Prostate gland (tissue), 2 donors: ENCODE measurements around the gene PTPRG. TPM values are rescaled to one million over a fixed set of nuclear protein-coding genes. Genes with fewer than 3 reads are reported as not detected.

ENCODE experiments used
- DNase-seq: peaks from one replicate; pipeline ENCODE4 v3.0.0-alpha.2; 2019; ENCODE audit warnings: low spot score
- H3K27ac ChIP-seq, 2 donors: fragments of 200-600 bp; sonication (generic); 2 replicates each; pipeline ENCODE4 v1.5.1; 2017 to 2019
- H3K27me3 ChIP-seq: fragments of 200-600 bp; sonication (generic); replicated peaks from 2 replicates; pipeline ENCODE4 v1.5.1; 2019; ENCODE audit not compliant: insufficient read depth
- H3K36me3 ChIP-seq, 2 donors: fragments of 200-600 bp; sonication (generic); 1 replicate in 1 of 2; 2 replicates in 1 of 2; pipeline versions ENCODE4 v1.5.1 to v1.8.1; 2017 to 2019
- H3K4me1 ChIP-seq: fragments of 200-600 bp; sonication (generic); replicated peaks from 2 replicates; pipeline ENCODE4 v1.5.1; 2019
- H3K4me3 ChIP-seq, 2 donors: fragments of 200-600 bp; sonication (generic); 2 replicates each; pipeline ENCODE4 v1.5.1; 2017 to 2019
- H3K9me3 ChIP-seq: fragments of 200-600 bp; sonication (generic); 2 replicates; pipeline ENCODE4 v1.5.1; 2017
- CTCF ChIP-seq, 4 experiments: fragments of 200-600 bp in 2 of 4; fragments of 450-650 bp in 2 of 4; sonication (generic) in 2 of 4; IDR thresholded peaks; 1 replicate in 3 of 4; 2 replicates in 1 of 4; pipeline ENCODE4 v1.5.1; 2016 to 2019; ENCODE audit warnings: antibody characterized with exemption in 4 of 4, mild to moderate bottlenecking in 2 of 4, moderate library complexity in 2 of 4
- POLR2A ChIP-seq: fragments of 450-650 bp; IDR thresholded peaks from one replicate; pipeline ENCODE4 v1.6.1; 2016; ENCODE audit warnings: antibody characterized with exemption, mild to moderate bottlenecking
- POLR2AphosphoS5 ChIP-seq: sonication (generic); formaldehyde crosslinking; IDR thresholded peaks from one replicate; pipeline ENCODE4 v1.6.1; 2017; ENCODE audit warnings: antibody characterized with exemption
- WGBS: methylation state at CpG from one replicate; pipeline ENCODE4 v1.1.5; 2018; 5-methylcytosine and 5-hydroxymethylcytosine counted together
- intact Hi-C: fragments of 100-400 bp; cut with DNase I; formaldehyde crosslinking; loops from one replicate; pipeline ENCODE4 v1.14.2; 2022
- total RNA-seq, 2 donors: library from RNA; depleted of rRNA; stranded (reverse); fragments of >200 nt; gene quantifications; one replicate each; pipeline ENCODE4 v1.1.0, GENCODE V29; 2016

PTPRG gene
- total RNA-seq, 2 donors from 2014 or later = 22.0 to 78.6 TPM

- H3K27me3 ChIP-seq = no peaks in the 10 kb centered on the region
- intact Hi-C loops = no loop called here
- H3K27ac ChIP-seq = no peak overlapping the region
- TF ChIP-seq POLR2A = no peak
- TF ChIP-seq POLR2AphosphoS5 = no peak
- no peak for TF ChIP-seq CTCF (IDR thresholded peaks at IDR 0.05)
- H3K4me1 ChIP-seq = no peaks in the 10 kb centered on the region
- H3K9me3 ChIP-seq = no peaks in the 10 kb centered on the region
- no peak overlapping the region for H3K4me3 ChIP-seq
- H3K36me3 ChIP-seq = no peaks in the 10 kb centered on the region
- no peak for DNase-seq
- WGBS = 92% methylated on average over 6 of the region's 6 CpGs
These were observed 259.1 kb downstream of the PTPRG start for GRCh38 chr3:61820306-61820992.

GRCh38 chr3:61821823-61822251 lies 260.5 kb downstream of the PTPRG start:
- no peak overlapping the region for H3K4me3 ChIP-seq
- no peak for DNase-seq
- H3K4me1 ChIP-seq = no peaks in the 10 kb centered on the region
- TF ChIP-seq POLR2A = no peak
- H3K9me3 ChIP-seq = no peaks in the 10 kb centered on the region
- H3K27me3 ChIP-seq = no peaks in the 10 kb centered on the region
- no peaks in the 10 kb centered on the region for H3K36me3 ChIP-seq
- no peak overlapping the region for H3K27ac ChIP-seq
- intact Hi-C loops = no loop called here
- WGBS = 28% methylated on average over 1 of the region's 1 CpG

GRCh38 chr3:61822588-61822987 lies 261.2 kb downstream of the PTPRG start:
- no peak for TF ChIP-seq POLR2AphosphoS5
- TF ChIP-seq CTCF (IDR thresholded peaks at IDR 0.05) = no peak
- TF ChIP-seq POLR2A = no peak
- Histone ChIP-seq H3K27ac (no peak overlapping the region), H3K4me1 (no peaks in the 10 kb centered on the region), H3K27me3 (no peaks in the 10 kb centered on the region), H3K9me3 (no peaks in the 10 kb centered on the region), H3K36me3 (no peaks in the 10 kb centered on the region), H3K4me3 (no peak overlapping the region)
- 85% methylated on average over 2 of the region's 2 CpGs for WGBS
- intact Hi-C loops = no loop called here
- DNase-seq = no peak

GRCh38 chr3:61824553-61825135 lies 263.3 kb downstream of the PTPRG start:
- Histone ChIP-seq H3K4me1 (no peaks in the 10 kb centered on the region), H3K36me3 (no peaks in the 10 kb centered on the region), H3K27ac (no peak overlapping the region), H3K9me3 (no peaks in the 10 kb centered on the region), H3K27me3 (no peaks in the 10 kb centered on the region), H3K4me3 (no peak overlapping the region)
- DNase-seq = no peak
- WGBS = 96% methylated on average over 2 of the region's 2 CpGs
- TF ChIP-seq POLR2A (no peak), CTCF (IDR thresholded peaks at IDR 0.05) (no peak), POLR2AphosphoS5 (no peak)
- intact Hi-C loops = no loop called here

GRCh38 chr3:61826161-61826560 lies 264.8 kb downstream of the PTPRG start:
- no peaks in the 10 kb centered on the region for H3K4me1 ChIP-seq

More at GRCh38 chr3:61826161-61826560, 264.8 kb downstream of the PTPRG start:
- no peak for DNase-seq
- 89% methylated on average over 5 of the region's 5 CpGs for WGBS
- Histone ChIP-seq H3K36me3 (no peaks in the 10 kb centered on the region), H3K9me3 (no peaks in the 10 kb centered on the region), H3K27me3 (no peaks in the 10 kb centered on the region), H3K4me3 (no peak overlapping the region), H3K27ac (no peak overlapping the region)
- intact Hi-C loops = no loop called here
- TF ChIP-seq POLR2AphosphoS5 = no peak
- no peak for TF ChIP-seq CTCF (IDR thresholded peaks at IDR 0.05)
- no peak for TF ChIP-seq POLR2A
